HK-2 (cell line): ENCODE results near the gene ACAA1.
"Not testable (repeated sequence)": the region's sequence is repeated elsewhere in the genome, so short reads cannot be mapped to it uniquely, and the experiment has no call there.

Experiments
- DNase-seq: peaks from one replicate; pipeline ENCODE4 v3.0.0-alpha.2; 2018; ENCODE audit not compliant: unreplicated experiment

The ACAA1 gene

GRCh38 chr3:38083254-38083653, 53.7 kb downstream of the ACAA1 start:
- not testable (repeated sequence) for DNase-seq

- DNase-seq = not testable (repeated sequence)
Observed at GRCh38 chr3:38082296-38082695, 54.6 kb downstream of the ACAA1 start.

- DNase-seq = not testable (repeated sequence)
Observed at GRCh38 chr3:38077073-38077472, 59.9 kb downstream of the ACAA1 start.
